HEK293 (cell line): ENCODE measurements around the gene FBXO36.

Experiments
- CTCF ChIA-PET: fragments of 350-600 bp; formaldehyde crosslinking; extraction: SDS; loops from one replicate; lab custom pipeline; 2021; ENCODE audit warnings: antibody characterized with exemption; lab: Yijun Ruan, JAX
- POLR2A ChIA-PET: fragments of 300-600 bp; formaldehyde crosslinking; extraction: SDS; loops from one replicate; lab custom pipeline; 2020; ENCODE audit warnings: antibody characterized with exemption, inconsistent platforms; lab: Yijun Ruan, JAX
- H3K27ac ChIP-seq: fragments of 200-500 bp; sonication (Bioruptor generic); 2 replicates; pipeline ENCODE4 v1.5.1; 2014; ENCODE audit warnings: low read depth, low read length, control low read depth, inconsistent platforms; ENCODE audit errors: extremely low read depth
- H3K36me3 ChIP-seq, 2 experiments: fragments of 200-500 bp in 1 of 2; sonication (Bioruptor generic) in 1 of 2; 1 replicate in 1 of 2; 2 replicates in 1 of 2; pipeline ENCODE4 v1.5.1; 2014 to 2017; ENCODE audit warnings: inconsistent platforms in 2 of 2, low read length in 2 of 2; ENCODE audit not compliant: control insufficient read depth in 2 of 2, insufficient read depth in 1 of 2
- H3K4me1 ChIP-seq: fragments of 200-500 bp; sonication (Bioruptor generic); 2 replicates; pipeline ENCODE4 v1.5.1; 2014; ENCODE audit warnings: mild to moderate bottlenecking, low read length, inconsistent platforms; ENCODE audit not compliant: control insufficient read depth, insufficient read depth
- H3K4me3 ChIP-seq: 2 replicates; pipeline ENCODE4 v1.5.1; 2011; ENCODE audit warnings: low read depth, mild to moderate bottlenecking, control low read depth, low read length, moderate library complexity
- H3K9me3 ChIP-seq: fragments of 200-500 bp; sonication (Bioruptor generic); 2 replicates; pipeline ENCODE4 v1.5.1; 2014; ENCODE audit warnings: low read depth, low read length, inconsistent platforms; ENCODE audit not compliant: control insufficient read depth, insufficient read depth
- BCL11A ChIP-seq: fragments of 450-650 bp; formaldehyde crosslinking; IDR thresholded peaks from 2 replicates; pipeline ENCODE4 v1.5.1; 2016; ENCODE audit warnings: low read depth, missing biosample characterization, missing genetic modification characterization
- GLI2 ChIP-seq: fragments of 450-650 bp; formaldehyde crosslinking; IDR thresholded peaks from 2 replicates; pipeline ENCODE4; 2017; ENCODE audit warnings: missing biosample characterization, missing genetic modification characterization, low read depth, borderline replicate concordance
- RBAK ChIP-seq: fragments of 450-650 bp; formaldehyde crosslinking; IDR thresholded peaks from 2 replicates; pipeline ENCODE4 v1.5.1; 2016; ENCODE audit warnings: missing biosample characterization, missing genetic modification characterization
- SCRT1 ChIP-seq: fragments of 450-650 bp; formaldehyde crosslinking; IDR thresholded peaks from 2 replicates; pipeline ENCODE4 v1.5.1; 2016; ENCODE audit warnings: missing biosample characterization, missing genetic modification characterization, borderline replicate concordance
- SCRT2 ChIP-seq: fragments of 450-650 bp; formaldehyde crosslinking; IDR thresholded peaks from 2 replicates; pipeline ENCODE4 v1.5.1; 2016; ENCODE audit warnings: missing biosample characterization, missing genetic modification characterization
- WT1 ChIP-seq: fragments of 450-650 bp; formaldehyde crosslinking; IDR thresholded peaks from 2 replicates; pipeline ENCODE4 v1.5.1; 2016; ENCODE audit warnings: missing biosample characterization, missing genetic modification characterization
- ZBTB17 ChIP-seq: fragments of 450-650 bp; formaldehyde crosslinking; IDR thresholded peaks from 2 replicates; pipeline ENCODE4 v1.5.1; 2016; ENCODE audit warnings: missing biosample characterization, missing genetic modification characterization
- ZFHX2 ChIP-seq: fragments of 450-650 bp; formaldehyde crosslinking; conservative IDR thresholded peaks from 2 replicates; pipeline ENCODE4 v1.5.1; 2016; ENCODE audit warnings: missing biosample characterization, missing genetic modification characterization
- ZFP41 ChIP-seq: fragments of 450-650 bp; formaldehyde crosslinking; IDR thresholded peaks from 2 replicates; pipeline ENCODE4 v1.5.1; 2016; ENCODE audit warnings: missing biosample characterization, missing genetic modification characterization, borderline replicate concordance
- ZFP69B ChIP-seq: fragments of 450-650 bp; formaldehyde crosslinking; IDR thresholded peaks from 2 replicates; pipeline ENCODE4 v1.5.1; 2016; ENCODE audit warnings: missing biosample characterization, missing genetic modification characterization
- ZNF239 ChIP-seq: fragments of 450-650 bp; formaldehyde crosslinking; IDR thresholded peaks from 2 replicates; pipeline ENCODE4 v1.5.1; 2016; ENCODE audit warnings: missing biosample characterization, missing genetic modification characterization
- ZNF433 ChIP-seq: fragments of 450-650 bp; formaldehyde crosslinking; IDR thresholded peaks from 2 replicates; pipeline ENCODE4 v1.5.1; 2016; ENCODE audit warnings: missing biosample characterization, missing genetic modification characterization, low read depth
- ZNF514 ChIP-seq: fragments of 450-650 bp; formaldehyde crosslinking; IDR thresholded peaks from 2 replicates; pipeline ENCODE4 v1.5.1; 2016; ENCODE audit warnings: missing biosample characterization, missing genetic modification characterization
- ZNF707 ChIP-seq: fragments of 450-650 bp; formaldehyde crosslinking; IDR thresholded peaks from 2 replicates; pipeline ENCODE4 v1.5.1; 2016; ENCODE audit warnings: missing biosample characterization, missing genetic modification characterization
- ZSCAN16 ChIP-seq: fragments of 450-650 bp; formaldehyde crosslinking; IDR thresholded peaks from 2 replicates; pipeline ENCODE4 v1.5.1; 2016; ENCODE audit warnings: missing biosample characterization, missing genetic modification characterization
- ZSCAN30 ChIP-seq: fragments of 450-650 bp; IDR thresholded peaks from 2 replicates; pipeline ENCODE4 v1.5.1; 2018; ENCODE audit warnings: missing biosample characterization, mild to moderate bottlenecking, missing genetic modification characterization, moderate library complexity
- ZXDB ChIP-seq: fragments of 450-650 bp; formaldehyde crosslinking; IDR thresholded peaks from 2 replicates; pipeline ENCODE4 v1.5.1; 2016; ENCODE audit warnings: missing biosample characterization, missing genetic modification characterization
- TF ChIP-seq, protein P1 (sequence below): fragments of 450-650 bp; formaldehyde crosslinking; IDR thresholded peaks from 2 replicates; pipeline ENCODE4 v1.5.1; 2017; ENCODE audit warnings: missing biosample characterization, missing genetic modification characterization
- TF ChIP-seq, protein P2 (sequence below): IDR thresholded peaks from 2 replicates; pipeline ENCODE4 v1.6.1; 2011; ENCODE audit warnings: mild to moderate bottlenecking, low read depth, low read length, borderline replicate concordance
- TF ChIP-seq, protein P3 (sequence below): fragments of 450-650 bp; formaldehyde crosslinking; IDR thresholded peaks from 2 replicates; pipeline ENCODE4 v1.5.1; 2016; ENCODE audit warnings: missing biosample characterization, missing genetic modification characterization
- TF ChIP-seq, protein P4 (sequence below): fragments of 450-650 bp; formaldehyde crosslinking; IDR thresholded peaks from 2 replicates; pipeline ENCODE4; 2016; ENCODE audit warnings: missing biosample characterization, missing genetic modification characterization
- TF ChIP-seq, protein P5 (sequence below): fragments of 450-650 bp; formaldehyde crosslinking; IDR thresholded peaks from 2 replicates; pipeline ENCODE4 v1.5.1; 2017; ENCODE audit warnings: missing biosample characterization, missing genetic modification characterization
- TF ChIP-seq, protein P6 (sequence below): fragments of 450-650 bp; formaldehyde crosslinking; IDR thresholded peaks from 2 replicates; pipeline ENCODE4 v1.5.1; 2016; ENCODE audit warnings: missing biosample characterization, missing genetic modification characterization, low read depth

FBXO36 gene

DNA sequence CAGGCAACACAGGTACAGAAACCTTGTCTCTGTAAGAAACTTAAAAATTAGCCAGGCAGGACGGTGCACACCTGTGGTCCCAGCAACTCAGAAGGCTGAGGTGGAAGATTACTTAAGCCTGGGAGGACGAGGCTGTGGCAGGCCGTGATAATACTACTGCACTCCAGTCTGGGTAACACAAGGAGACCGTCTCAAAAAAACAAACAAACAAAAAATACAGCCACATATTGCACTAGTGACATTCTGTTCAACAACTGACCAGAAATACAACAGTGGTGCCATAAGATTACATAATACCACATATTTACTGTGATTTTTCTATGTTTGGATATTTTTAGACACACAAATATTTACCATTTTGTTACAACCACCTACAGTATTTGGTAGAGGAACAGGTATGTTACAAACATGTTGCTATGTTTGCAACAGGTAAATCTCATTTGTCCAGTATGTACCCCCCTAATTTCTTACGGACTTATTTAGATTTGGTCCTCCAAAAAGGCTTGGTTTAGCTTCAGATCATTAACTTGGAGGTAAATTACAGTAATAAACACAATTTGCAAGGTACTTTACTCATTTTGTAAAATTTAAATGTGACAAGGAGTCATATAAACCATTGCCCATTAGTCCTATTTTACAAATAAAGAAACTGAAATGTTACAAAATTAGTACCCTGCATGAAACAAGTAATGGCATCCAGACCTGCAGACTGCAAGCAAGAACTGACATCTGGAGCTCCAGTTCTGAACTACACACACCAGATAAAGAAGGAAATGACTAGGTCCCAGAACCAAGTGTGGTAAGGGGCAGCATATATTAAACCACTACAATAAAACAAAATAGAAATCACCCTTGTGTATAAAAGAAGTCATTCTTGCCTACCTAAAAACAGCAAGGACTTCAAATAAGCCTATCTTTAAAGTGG is 37.3 kb upstream of the FBXO36 start:
- TF ChIP-seq ZSCAN30 (tag by site-specific recombination) (no peak), ZXDB (tag by site-specific recombination) (no peak), SCRT1 (tag by site-specific recombination) (peak; percentile 69; the same call in 1 of the 2 replicates), ZNF433 (tag by site-specific recombination) (no peak), SCRT2 (tag by site-specific recombination) (peak; percentile 72), BCL11A (tag by site-specific recombination) (no peak), ZFHX2 (tag by site-specific recombination) (no peak)
- POLR2A ChIA-PET, result no interaction called here
- CTCF ChIA-PET, result interaction anchor here (0.7 kb wide), 1 partner anchor 26 kb away, joined by 4 read pairs; no protein-coding TSS in a partner anchor
- 0 out of 2 replicates have a peak, but pooled peaks cover 2% of the 10 kb centered on the region for H3K4me1 ChIP-seq
- H3K9me3 ChIP-seq, result no peaks in the 10 kb centered on the region
- peaks cover 0 to 6% of the 10 kb centered on the region in 2 experiments; a peak in 2 of 3 replicates for H3K36me3 ChIP-seq
- no peak overlapping the region for H3K27ac ChIP-seq
- no peak overlapping the region for H3K4me3 ChIP-seq

DNA sequence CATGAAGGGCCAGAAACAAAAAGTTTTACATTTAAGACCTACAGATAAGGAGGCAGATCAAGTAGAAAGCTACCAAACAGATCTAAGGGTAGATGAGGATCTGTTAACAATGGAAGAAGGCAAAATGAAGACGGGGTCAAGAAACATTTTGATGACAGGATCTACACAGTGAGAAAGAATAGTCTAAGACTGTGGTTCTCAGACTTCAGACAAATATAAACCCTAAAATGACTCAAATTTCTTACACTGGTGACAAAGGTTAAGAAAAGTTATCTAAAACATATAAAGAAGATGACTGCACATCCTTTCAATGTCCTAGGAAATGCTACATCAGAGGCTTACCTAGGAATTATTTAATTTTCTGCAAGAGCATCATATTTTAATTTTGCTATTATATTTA is 34.9 kb upstream of the FBXO36 start:
- H3K4me1 ChIP-seq, result 0 out of 2 replicates have a peak, but pooled peaks cover 2% of the 10 kb centered on the region
- ChIA-PET CTCF (interaction anchor here (1.2 kb wide), 1 partner anchor 15 kb away, joined by 4 read pairs; no protein-coding TSS in a partner anchor), POLR2A (no interaction called here)
- no peaks in the 10 kb centered on the region for H3K9me3 ChIP-seq
- peaks cover 0 to 5% of the 10 kb centered on the region in 2 experiments; a peak in 2 of 3 replicates for H3K36me3 ChIP-seq
- no peak overlapping the region for H3K27ac ChIP-seq
- no peak overlapping the region for H3K4me3 ChIP-seq
- TF ChIP-seq ZFP69B (tag by site-specific recombination), result no peak
- no peak for TF ChIP-seq WT1 (tag by site-specific recombination)
- TF ChIP-seq RBAK (tag by site-specific recombination), result no peak
- TF ChIP-seq, protein P1, sequence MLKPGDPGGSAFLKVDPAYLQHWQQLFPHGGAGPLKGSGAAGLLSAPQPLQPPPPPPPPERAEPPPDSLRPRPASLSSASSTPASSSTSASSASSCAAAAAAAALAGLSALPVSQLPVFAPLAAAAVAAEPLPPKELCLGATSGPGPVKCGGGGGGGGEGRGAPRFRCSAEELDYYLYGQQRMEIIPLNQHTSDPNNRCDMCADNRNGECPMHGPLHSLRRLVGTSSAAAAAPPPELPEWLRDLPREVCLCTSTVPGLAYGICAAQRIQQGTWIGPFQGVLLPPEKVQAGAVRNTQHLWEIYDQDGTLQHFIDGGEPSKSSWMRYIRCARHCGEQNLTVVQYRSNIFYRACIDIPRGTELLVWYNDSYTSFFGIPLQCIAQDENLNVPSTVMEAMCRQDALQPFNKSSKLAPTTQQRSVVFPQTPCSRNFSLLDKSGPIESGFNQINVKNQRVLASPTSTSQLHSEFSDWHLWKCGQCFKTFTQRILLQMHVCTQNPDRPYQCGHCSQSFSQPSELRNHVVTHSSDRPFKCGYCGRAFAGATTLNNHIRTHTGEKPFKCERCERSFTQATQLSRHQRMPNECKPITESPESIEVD, result no peak
- no peak for TF ChIP-seq ZNF707 (tag by site-specific recombination)
- no peak for TF ChIP-seq BCL11A (tag by site-specific recombination)
- TF ChIP-seq ZSCAN16 (tag by site-specific recombination), result no peak
- TF ChIP-seq, protein P2, sequence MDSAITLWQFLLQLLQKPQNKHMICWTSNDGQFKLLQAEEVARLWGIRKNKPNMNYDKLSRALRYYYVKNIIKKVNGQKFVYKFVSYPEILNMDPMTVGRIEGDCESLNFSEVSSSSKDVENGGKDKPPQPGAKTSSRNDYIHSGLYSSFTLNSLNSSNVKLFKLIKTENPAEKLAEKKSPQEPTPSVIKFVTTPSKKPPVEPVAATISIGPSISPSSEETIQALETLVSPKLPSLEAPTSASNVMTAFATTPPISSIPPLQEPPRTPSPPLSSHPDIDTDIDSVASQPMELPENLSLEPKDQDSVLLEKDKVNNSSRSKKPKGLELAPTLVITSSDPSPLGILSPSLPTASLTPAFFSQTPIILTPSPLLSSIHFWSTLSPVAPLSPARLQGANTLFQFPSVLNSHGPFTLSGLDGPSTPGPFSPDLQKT, result no peak
- TF ChIP-seq GLI2 (tag by site-specific recombination), result no peak
- TF ChIP-seq, protein P3, sequence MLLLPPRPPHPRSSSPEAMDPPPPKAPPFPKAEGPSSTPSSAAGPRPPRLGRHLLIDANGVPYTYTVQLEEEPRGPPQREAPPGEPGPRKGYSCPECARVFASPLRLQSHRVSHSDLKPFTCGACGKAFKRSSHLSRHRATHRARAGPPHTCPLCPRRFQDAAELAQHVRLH, result no peak
- TF ChIP-seq ZNF514 (tag by site-specific recombination), result no peak
- TF ChIP-seq ZNF239 (tag by site-specific recombination), result no peak
- TF ChIP-seq, protein P4, sequence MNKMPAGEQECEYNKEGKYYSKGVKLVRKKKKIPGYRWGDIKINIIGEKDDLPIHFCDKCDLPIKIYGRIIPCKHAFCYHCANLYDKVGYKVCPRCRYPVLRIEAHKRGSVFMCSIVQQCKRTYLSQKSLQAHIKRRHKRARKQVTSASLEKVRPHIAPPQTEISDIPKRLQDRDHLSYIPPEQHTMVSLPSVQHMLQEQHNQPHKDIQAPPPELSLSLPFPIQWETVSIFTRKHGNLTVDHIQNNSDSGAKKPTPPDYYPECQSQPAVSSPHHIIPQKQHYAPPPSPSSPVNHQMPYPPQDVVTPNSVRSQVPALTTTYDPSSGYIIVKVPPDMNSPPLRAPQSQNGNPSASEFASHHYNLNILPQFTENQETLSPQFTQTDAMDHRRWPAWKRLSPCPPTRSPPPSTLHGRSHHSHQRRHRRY, result no peak
- TF ChIP-seq, protein P5, sequence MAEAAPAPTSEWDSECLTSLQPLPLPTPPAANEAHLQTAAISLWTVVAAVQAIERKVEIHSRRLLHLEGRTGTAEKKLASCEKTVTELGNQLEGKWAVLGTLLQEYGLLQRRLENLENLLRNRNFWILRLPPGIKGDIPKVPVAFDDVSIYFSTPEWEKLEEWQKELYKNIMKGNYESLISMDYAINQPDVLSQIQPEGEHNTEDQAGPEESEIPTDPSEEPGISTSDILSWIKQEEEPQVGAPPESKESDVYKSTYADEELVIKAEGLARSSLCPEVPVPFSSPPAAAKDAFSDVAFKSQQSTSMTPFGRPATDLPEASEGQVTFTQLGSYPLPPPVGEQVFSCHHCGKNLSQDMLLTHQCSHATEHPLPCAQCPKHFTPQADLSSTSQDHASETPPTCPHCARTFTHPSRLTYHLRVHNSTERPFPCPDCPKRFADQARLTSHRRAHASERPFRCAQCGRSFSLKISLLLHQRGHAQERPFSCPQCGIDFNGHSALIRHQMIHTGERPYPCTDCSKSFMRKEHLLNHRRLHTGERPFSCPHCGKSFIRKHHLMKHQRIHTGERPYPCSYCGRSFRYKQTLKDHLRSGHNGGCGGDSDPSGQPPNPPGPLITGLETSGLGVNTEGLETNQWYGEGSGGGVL (tag by site-specific recombination), result no peak
- TF ChIP-seq ZFP41, result no peak
- TF ChIP-seq ZBTB17 (tag by site-specific recombination), result no peak
- TF ChIP-seq, protein P6, sequence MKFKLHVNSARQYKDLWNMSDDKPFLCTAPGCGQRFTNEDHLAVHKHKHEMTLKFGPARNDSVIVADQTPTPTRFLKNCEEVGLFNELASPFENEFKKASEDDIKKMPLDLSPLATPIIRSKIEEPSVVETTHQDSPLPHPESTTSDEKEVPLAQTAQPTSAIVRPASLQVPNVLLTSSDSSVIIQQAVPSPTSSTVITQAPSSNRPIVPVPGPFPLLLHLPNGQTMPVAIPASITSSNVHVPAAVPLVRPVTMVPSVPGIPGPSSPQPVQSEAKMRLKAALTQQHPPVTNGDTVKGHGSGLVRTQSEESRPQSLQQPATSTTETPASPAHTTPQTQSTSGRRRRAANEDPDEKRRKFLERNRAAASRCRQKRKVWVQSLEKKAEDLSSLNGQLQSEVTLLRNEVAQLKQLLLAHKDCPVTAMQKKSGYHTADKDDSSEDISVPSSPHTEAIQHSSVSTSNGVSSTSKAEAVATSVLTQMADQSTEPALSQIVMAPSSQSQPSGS (tag by site-specific recombination), result no peak
